H54 (cell line): ENCODE measurements around the gene UNC5A.
A peak's percentile ranks its signal among the peaks of the same experiment; 100 is the strongest.

ENCODE experiments used
- DNase-seq: peaks from one replicate; pipeline ENCODE4 v3.0.0; 2011; ENCODE audit warnings: low spot score, mixed read lengths; ENCODE audit not compliant: insufficient read length
- FAIRE-seq: peaks from 3 replicates; lab custom pipeline; 2011; peaks lifted over from hg19 to GRCh38; lab: Jason Lieb, UNC
- POLR2A ChIP-seq: IDR thresholded peaks from 2 replicates; pipeline ENCODE4 v1.6.1; 2011; ENCODE audit warnings: low read depth, mild to moderate bottlenecking, low read length

Gene UNC5A

GRCh38 chr5:176816043-176816745 is 5.8 kb downstream of the UNC5A start:
- TF ChIP-seq POLR2A: no peak
- DNase-seq (no peak), FAIRE-seq (no peak)

- no peak for TF ChIP-seq POLR2A
- no peak for DNase-seq
- FAIRE-seq: no peak
Observed at GRCh38 chr5:176816791-176817347, 6.5 kb downstream of the UNC5A start.

- FAIRE-seq: no peak
- DNase-seq: no peak
- no peak for TF ChIP-seq POLR2A
Observed at GRCh38 chr5:176817369-176817840, 7.0 kb downstream of the UNC5A start.

GRCh38 chr5:176817841-176818377 is 7.5 kb downstream of the UNC5A start:
- DNase-seq: peak; percentile 60
- FAIRE-seq: no peak
- no peak for TF ChIP-seq POLR2A

- no peak for FAIRE-seq
- no peak for TF ChIP-seq POLR2A
- no peak for DNase-seq
Observed at GRCh38 chr5:176818391-176819098, 8.2 kb downstream of the UNC5A start.

GRCh38 chr5:176819476-176819875 is 9.1 kb downstream of the UNC5A start:
- DNase-seq (no peak), FAIRE-seq (no peak)
- no peak for TF ChIP-seq POLR2A

GRCh38 chr5:176820937-176821336 is 10.6 kb downstream of the UNC5A start:
- no peak for FAIRE-seq
- DNase-seq: no peak
- no peak for TF ChIP-seq POLR2A

GRCh38 chr5:176821441-176821840 is 11.1 kb downstream of the UNC5A start:
- no peak for TF ChIP-seq POLR2A
- FAIRE-seq (no peak), DNase-seq (no peak)

- TF ChIP-seq POLR2A: no peak
- DNase-seq (peak; percentile 54), FAIRE-seq (no peak)
Observed at GRCh38 chr5:176822041-176822792, 11.9 kb downstream of the UNC5A start.

GRCh38 chr5:176822793-176823481 is 12.6 kb downstream of the UNC5A start:
- DNase-seq (no peak), FAIRE-seq (no peak)

GRCh38 chr5:176823869-176824412 is 13.6 kb downstream of the UNC5A start:
- DNase-seq (no peak), FAIRE-seq (no peak)
- no peak for TF ChIP-seq POLR2A

More at GRCh38 chr5:176822793-176823481, 12.6 kb downstream of the UNC5A start:
- TF ChIP-seq POLR2A: no peak

- DNase-seq (no peak), FAIRE-seq (no peak)
- no peak for TF ChIP-seq POLR2A
Observed at GRCh38 chr5:176824604-176825003, 14.2 kb downstream of the UNC5A start.

GRCh38 chr5:176825234-176825633 is 14.9 kb downstream of the UNC5A start:
- TF ChIP-seq POLR2A: no peak
- FAIRE-seq: no peak
- no peak for DNase-seq

- no peak for TF ChIP-seq POLR2A
- no peak for FAIRE-seq
- no peak for DNase-seq
Observed at GRCh38 chr5:176825957-176826356, 15.6 kb downstream of the UNC5A start.
